Measurements from ENCODE around the gene ZBTB8OS.

Gene ZBTB8OS

DNA sequence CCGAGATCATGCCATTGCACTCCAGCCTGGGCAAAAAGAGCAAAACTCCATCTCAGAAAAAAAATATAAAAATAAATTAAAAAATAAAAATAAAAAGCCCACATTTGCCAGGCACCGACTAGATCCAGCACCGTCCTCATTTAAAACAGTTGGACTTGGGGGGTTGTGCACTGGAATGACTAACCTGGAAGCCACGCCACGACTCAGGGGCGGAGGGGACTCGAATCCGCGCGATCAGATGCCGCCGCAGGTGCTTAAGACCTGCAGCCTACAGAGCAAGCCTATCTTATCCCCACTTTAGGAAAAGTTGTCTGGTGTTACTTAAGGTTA is 38.5 kb downstream of the ZBTB8OS start:
- DNase-seq (ENCODE audit: low read depth) = no peak

DNA sequence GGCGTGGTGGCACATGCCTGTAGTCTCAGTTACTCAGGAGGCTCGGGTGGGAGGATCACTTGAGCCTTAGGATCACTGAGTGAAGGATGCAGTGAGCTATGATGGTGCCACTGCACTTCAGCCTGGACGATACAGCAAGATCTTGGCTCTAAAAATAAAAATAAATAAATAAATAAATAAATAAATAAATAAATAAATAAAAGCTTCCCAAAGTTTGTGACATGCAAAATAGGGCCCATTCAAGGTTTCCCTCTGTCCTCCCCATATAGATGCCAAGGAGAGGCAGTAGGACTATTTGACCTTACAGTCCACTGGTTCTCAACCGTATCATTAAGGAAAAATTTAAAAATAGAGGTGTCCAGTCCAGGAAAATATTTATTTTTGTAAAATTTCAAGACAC is 41.2 kb downstream of the ZBTB8OS start:
- no peak for DNase-seq (ENCODE audit: low read depth)

DNA sequence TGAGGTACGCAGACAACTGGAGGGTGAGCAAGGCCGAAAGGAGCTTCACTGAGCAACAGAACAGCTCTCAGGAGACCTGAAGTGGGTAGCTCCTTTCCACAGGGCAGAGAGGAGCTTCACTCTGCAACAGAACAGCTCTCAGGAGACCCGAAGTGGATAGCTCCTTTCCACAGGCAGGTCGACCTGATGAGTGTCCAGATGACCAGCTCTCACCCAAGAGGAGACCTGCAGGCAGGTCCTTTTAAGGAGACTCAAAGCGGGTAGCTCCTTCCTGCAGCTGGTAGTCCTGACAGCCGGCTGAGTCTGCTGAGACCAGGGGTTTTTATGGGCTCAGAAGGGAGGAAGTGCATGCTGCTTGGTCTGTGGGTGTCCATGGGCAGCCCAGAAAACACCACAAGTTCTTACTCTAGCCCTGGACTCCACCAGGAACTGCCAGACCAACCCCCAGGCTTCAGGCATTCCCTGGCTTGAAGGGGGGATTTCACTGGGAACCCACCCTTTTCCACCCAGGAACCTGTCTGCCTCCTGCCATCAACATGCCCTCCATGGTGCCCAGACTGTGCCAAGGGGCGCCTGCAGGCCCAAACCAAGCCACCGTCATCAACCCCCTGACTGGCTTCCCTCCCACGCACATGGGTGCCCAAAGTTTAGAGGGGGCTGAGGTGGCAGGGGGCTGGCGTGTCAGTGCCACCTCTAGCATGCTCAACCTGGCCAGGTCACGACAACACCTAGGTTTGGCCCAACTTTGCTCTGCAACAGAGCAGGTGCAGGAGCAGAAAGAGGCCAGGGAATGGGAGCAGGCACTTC is 43.6 kb downstream of the ZBTB8OS start:
- no peak for DNase-seq (ENCODE audit: low read depth)

DNA sequence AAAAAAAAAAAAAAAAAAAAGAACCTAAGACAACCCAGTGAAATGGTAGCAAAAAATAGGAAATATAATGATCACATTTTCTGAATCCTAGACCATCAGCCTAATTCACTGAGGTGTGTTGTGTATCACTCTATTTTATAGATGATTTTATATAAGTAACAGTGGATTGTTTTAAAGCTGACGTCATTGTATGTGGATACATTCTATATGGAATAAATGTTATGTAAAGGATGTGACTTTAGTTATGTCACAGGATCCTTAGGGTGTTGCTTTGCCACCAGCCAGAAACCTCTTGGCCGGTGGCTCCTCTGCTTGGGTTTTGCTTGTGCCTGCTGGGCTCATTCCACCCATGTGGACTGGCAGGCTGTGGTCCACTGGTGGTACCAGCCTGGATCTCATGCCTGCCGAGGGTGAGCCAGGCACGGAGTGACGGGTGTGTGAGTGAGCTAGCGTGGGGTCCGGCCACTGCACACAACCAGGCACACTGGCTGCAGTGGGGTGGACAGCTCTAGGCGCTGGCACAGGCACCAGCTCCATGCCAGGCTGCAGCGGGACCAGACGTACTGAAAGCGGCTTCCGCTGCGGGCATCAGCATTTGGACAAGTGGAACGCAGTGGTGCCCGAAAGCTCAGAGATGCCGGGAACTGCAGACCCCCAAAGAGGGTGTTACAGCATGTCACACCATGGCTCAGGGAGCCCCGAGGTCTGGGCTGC is 44.5 kb downstream of the ZBTB8OS start:
- no peak for DNase-seq (ENCODE audit: low read depth)

DNA sequence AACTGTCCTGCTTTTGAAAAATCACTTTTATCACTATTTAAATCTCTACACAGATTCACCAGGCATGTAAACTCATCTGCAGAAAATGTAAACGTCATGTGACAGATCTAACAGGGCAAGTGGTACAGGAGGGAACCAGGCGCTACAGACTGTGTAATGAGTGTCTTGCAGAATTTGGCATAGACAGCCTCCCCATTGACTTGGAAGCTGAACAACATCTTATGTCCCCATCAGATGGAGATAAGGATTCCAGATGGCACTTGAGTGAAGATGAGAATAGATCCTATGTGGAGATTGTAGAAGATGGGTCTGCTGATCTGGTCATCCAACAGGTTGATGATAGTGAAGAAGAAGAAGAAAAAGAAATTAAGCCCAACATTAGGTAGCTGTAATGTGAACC is 50.3 kb downstream of the ZBTB8OS start:
- no peak for DNase-seq (ENCODE audit: low read depth)

DNA sequence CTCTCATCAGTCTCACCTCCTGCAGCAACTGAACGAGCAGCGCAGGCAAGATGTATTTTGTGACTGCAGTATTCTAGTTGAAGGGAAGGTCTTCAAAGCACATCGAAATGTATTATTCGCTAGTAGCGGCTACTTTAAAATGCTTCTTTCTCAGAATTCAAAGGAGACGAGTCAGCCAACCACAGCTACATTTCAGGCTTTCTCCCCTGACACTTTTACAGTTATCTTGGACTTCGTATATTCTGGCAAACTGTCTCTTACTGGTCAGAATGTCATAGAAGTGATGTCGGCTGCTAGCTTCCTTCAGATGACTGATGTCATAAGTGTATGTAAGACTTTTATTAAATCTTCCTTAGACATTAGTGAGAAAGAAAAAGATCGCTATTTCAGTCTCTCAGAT is 57.4 kb downstream of the ZBTB8OS start:
- DNase-seq (ENCODE audit: low read depth) = no peak

DNA sequence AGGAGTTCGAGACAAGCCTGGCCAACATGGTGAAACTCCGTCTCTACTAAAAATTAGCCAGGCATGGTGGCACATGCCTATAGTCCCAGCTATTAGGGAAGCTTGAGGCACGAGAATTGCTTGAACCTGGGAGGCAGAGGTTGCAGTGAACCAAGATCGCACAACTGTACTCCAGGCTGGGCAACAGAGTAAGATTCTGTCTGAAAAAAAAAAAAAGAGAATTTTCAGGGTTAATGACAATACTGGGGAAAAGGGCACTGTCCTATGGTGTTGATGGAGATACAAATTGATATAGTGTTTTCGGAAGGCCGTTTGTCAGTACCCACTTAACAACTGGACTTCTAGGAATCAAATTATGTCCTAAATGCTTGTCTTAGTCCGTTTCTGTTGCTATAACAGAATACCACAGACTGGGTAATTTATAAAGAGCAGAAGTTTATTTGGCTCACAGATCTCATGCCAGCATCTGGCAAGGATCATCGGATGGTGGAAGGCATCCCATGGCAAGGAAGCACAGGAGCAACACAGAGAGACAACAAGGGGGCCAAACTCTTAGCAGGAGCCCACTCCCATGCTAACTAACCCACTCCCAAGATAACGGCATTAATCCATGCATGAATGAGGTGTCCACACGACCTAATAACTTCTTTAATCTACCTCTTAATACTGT is 69.9 kb downstream of the ZBTB8OS start:
- DNase-seq (ENCODE audit: low read depth) = no peak

Data from stimulated activated CD4-positive, alpha-beta T cell treated with anti-CD3 and anti-CD28 coated beads, Interleukin-2, amount 100 ng/mL, for 4 hours (primary cell).